NT2/D1 (cell line): ENCODE measurements around the gene BCL2.

ENCODE experiments used
- YY1 ChIP-seq: IDR thresholded peaks from 2 replicates; pipeline ENCODE4 v1.6.1; 2011; ENCODE audit not compliant: insufficient read length, insufficient read depth
- ZNF274 ChIP-seq: IDR thresholded peaks from 2 replicates; pipeline ENCODE4 v1.6.1; 2011; ENCODE audit warnings: mild to moderate bottlenecking, low read depth, low read length

DNA sequence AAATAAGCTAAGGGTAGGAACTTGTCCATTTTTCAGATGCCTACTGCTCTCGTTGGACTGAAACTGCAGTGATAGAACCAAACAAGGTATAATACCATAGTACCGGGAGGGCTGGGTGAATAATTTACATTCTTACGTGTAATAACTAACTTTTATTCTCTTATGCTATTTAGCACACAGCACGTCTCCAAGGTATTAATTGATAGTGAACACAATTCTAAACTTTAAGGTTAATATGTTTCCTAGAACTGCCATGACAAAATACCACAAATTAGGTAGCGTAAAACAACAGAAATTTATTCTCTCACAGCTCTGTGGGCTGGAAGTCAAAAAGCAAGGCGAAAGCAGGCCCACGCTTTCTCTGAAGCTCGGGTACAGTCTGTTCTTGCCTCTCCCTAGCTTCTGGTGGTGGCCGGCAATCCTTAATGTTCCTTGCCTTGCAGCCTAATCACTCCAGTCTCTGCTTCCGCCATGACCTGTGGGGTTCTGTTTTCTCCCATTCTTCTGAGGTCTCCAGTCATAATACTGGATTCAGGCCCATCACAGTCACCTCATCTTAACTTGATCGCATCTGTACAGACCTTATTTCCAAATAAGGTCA is 5.6 kb upstream of the BCL2 start:
- TF ChIP-seq YY1 = no peak
- no peak for TF ChIP-seq ZNF274
